ENCODE results near the gene NANOGP8.
"Not testable (repeated sequence)": the region's sequence is repeated elsewhere in the genome, so short reads cannot be mapped to it uniquely, and the experiment has no call there.

The NANOGP8 gene

DNA sequence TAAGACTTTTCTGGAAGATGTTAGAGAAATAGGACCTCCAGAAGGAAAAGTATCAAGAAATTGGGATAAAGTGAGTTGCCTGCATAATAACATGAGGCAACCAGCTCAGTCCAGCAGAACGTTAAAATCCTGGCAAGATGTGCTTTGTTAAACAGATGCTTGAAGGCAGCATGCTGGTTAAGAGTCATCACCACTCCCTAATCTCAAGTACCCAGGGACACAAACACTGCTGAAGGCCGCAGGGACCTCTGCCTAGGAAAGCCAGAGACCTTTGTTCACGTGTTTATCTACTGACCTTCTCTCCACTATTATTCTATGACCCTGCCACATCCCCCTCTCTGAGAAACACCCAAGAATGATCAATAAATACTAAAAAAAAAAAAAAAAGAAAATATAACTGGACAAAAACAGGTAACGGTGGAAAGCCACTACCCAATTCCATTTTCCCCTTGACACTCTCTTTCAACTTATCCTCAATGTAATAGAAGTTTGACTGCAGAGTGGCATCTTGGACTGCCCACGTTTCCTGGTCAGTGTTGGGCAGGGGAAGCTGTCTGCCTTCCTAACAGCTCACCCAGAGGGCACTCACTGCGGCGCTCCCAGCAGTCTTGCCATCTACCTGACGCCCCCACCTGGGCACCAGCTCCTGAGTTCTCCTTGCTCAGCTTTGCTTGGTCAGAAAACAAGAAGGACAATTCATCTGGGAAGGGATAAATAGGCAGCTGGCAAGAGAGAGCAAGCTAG lies at the start of gene NANOGP8:
Gene NANOGP8 (minus strand): TSS at position 120 of the 744 bp plus-strand sequence. CDS start 185 bp downstream, outside the sequence.
- not testable (repeated sequence) for DNase-seq (ENCODE audit: low spot score)

DNA sequence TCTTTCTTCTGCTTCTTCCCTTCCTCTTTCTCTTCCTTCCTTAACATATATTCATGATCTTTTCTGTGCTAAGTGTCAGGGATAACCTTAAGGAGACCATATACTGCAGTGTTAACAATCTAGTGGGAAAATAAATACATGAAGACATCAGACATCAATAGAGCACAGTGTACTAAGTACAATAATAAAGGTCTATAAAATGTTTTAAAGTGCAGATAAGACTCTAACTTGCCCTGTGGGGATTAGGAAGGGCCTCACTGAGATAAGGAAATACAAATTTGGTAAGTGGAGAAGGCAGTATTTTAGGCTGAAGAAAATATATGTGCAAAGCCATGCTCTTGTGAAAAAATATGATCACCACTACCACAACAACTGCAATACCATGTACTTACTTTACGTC lies 49.2 kb upstream of the NANOGP8 start:
- DNase-seq (ENCODE audit: low spot score): no peak

- DNase-seq (ENCODE audit: low spot score): no peak
Observed at GRCh38 chr15:35130245-35130644, 45.1 kb upstream of the NANOGP8 start.

GRCh38 chr15:35129361-35129760 lies 44.3 kb upstream of the NANOGP8 start:
- no peak for DNase-seq (ENCODE audit: low spot score)

DNA sequence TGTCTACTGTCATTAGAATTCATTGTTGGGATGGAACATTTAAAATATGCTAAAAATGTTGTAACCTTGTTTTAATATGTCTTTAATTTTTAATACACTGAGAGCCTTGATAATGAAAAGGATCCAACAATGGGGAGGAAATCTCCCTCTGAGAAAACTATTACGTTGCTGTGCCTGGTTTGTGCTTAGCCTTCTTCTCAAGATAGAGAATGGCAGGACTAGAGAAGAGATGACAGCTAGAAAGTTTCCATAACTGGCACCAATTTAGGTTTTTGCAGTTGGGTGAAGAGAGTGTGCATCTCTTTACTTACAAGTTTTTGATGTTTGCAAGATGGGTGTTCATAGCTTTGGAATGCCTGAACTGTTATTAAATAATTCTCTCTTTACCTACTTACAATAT lies 42.6 kb upstream of the NANOGP8 start:
- DNase-seq (ENCODE audit: low spot score): no peak

GRCh38 chr15:35126236-35126635 lies 41.1 kb upstream of the NANOGP8 start:
- no peak for DNase-seq (ENCODE audit: low spot score)

- DNase-seq (ENCODE audit: low spot score): no peak
Observed at GRCh38 chr15:35123743-35124142, 38.6 kb upstream of the NANOGP8 start.

GRCh38 chr15:35121611-35122359 lies 36.7 kb upstream of the NANOGP8 start:
- DNase-seq (ENCODE audit: low spot score): no peak

- no peak for DNase-seq (ENCODE audit: low spot score)
Observed at GRCh38 chr15:35120173-35120572, 35.1 kb upstream of the NANOGP8 start.

DNA sequence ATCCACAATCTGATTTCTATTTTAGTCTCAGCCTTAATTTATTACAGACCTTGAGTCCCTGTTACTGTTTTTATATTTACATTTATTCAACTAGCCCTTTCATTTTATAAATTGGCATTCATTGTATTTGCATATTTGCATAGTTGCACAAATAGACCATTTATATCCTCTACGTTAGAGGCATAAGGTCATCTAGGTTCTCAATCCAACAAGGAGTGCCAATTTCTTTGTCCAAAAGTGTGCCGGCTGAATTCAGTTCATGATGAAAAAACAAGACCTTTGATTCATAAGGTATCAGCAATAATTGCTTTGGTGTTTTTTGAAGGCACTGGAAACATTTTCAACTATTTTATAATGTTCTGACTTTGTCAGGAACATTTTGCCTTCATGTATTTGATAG lies 33.9 kb upstream of the NANOGP8 start:
- no peak for DNase-seq (ENCODE audit: low spot score)

GRCh38 chr15:35117543-35118265 lies 32.6 kb upstream of the NANOGP8 start:
- DNase-seq (ENCODE audit: low spot score): no peak

- DNase-seq (ENCODE audit: low spot score): no peak
Observed at GRCh38 chr15:35115155-35115725, 30.1 kb upstream of the NANOGP8 start.

GRCh38 chr15:35112346-35112745 lies 27.3 kb upstream of the NANOGP8 start:
- DNase-seq (ENCODE audit: low spot score): no peak

DNA sequence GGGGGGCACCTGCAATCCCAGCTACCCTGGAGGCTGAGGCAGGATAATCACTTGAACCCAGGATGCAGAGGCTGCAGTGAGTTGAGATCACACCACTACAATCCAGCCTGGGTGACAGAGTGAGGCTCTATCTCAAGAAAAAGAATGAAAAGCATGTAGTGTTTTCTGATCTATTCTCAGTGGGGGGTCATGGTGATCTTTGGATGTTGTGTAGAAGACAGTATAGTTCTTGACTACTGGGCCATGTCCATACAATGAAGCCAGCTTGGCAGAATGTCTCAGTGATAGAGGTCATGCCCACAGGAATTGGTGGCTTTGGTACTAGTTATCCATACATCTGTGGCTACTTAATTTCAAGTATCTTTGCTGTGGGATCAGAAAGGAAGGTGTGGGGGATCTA lies 26.8 kb upstream of the NANOGP8 start:
- no peak for DNase-seq (ENCODE audit: low spot score)

DNA sequence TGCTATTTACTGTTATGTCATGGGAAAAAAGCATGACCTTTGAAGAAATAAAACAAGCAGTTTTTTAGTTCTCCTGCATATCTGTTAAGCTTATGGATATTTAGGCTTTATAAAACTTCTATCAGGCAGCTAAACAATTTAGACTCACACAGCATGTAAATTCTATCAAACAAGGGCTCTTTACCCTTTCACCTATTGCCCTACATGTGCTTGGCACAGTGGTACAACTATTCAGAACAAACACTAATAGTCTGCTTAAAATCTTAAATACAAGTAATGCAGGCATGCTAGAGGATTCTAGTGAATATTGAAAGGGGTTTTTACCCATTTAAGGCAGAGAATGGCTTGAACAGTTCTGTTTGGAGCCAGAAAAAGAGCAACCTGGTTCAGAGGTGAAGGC lies 23.4 kb upstream of the NANOGP8 start:
- DNase-seq (ENCODE audit: low spot score): no peak

DNA sequence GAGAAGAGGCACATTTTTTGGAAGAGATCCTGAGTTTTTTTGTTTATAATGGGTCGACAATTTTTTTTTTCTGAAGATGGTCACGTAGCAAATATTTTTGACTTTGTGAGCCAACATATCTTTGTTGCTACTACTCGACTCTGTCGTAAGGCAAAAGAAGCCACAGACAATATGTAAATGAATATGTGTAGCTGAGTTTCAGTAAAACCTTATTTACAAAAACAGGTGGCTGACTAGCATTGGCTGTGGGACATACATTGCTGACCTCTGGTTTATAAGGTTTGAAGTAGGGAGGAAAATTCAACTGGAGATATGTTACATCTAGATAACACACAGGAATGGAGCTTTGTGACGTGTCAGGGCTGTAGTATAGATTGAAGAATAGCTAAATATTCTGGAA lies 22.5 kb upstream of the NANOGP8 start:
- DNase-seq (ENCODE audit: low spot score): no peak

- no peak for DNase-seq (ENCODE audit: low spot score)
Observed at GRCh38 chr15:35107122-35107521, 22.0 kb upstream of the NANOGP8 start.

GRCh38 chr15:35104526-35105147 lies 19.5 kb upstream of the NANOGP8 start:
- no peak for DNase-seq (ENCODE audit: low spot score)

DNA sequence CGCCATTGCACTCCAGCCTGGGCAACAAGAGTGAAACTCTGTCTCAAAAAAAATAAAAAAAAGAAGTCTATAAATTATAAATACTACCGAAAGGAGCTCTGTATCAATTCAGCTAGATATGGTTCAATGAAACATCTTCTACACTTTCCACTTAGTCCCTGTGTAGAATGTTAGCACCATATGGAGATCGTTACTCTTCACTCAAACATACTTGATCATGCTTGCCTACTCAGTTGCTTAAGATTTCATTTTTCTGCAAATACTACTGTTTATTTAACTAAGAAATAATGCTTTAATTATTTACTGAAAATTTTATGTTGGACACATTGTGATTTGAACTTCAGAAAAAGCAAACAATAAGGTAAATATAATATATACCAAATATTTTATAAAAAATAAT lies 17.1 kb upstream of the NANOGP8 start:
- DNase-seq (ENCODE audit: low spot score): no peak

DNA sequence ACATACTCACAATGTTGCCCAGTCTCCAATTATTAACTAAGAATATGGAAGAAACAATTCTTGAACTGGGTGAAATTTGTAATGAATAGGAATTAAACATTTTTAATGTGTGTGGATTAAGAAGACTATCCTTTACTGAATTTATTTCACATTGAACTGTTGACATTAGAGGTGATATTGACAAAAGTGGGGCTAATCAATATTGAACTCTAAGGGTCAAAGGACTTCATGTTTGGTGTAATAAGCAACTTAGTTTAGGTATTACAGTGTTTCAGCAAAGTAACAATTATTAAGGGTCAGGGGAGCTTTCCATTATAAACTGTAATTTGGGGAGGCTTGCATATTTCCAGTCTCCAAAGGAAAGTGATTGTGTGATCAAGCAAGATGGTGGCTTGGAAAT lies 16.2 kb upstream of the NANOGP8 start:
- DNase-seq (ENCODE audit: low spot score): no peak

DNA sequence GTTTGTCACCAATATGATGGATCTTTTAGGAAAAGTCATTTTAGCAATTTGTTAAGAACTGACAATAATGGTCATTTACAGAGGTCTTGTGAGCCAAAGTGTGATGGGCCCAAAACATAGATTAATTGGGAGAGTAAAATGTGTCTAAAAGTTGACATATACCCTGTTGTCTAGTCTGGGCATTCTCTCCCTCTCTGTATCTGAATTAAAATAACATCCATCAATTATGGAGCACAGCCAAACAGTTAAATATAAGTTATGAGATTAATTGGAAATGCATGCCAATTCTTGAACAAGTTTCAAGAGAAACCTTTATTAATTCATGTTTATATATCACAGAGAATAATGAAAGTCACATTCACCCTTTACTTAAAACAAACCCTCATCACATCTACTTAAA lies 13.6 kb upstream of the NANOGP8 start:
- DNase-seq (ENCODE audit: low spot score): no peak

GRCh38 chr15:35095941-35096340 lies 10.8 kb upstream of the NANOGP8 start:
- no peak for DNase-seq (ENCODE audit: low spot score)

Data from hematopoietic multipotent progenitor cell treated with erythropoietin and hydrocortisone succinate and interleukin-3 and kit ligand, for 17 days (in vitro differentiated cells).